Loucy (cell line): Measurements from ENCODE around the gene NHS.

ENCODE experiments used
- H2AFZ ChIP-seq: fragments of 200-600 bp; sonication (generic); 2 replicates; pipeline ENCODE4 v1.6.0; 2016; ENCODE audit warnings: antibody characterized with exemption, mild to moderate bottlenecking, low read length, moderate library complexity
- H3F3A ChIP-seq: fragments of 200-600 bp; 2 replicates; pipeline ENCODE4 v1.6.0; 2016; ENCODE audit warnings: antibody characterized with exemption, low read depth, mild to moderate bottlenecking
- H3K27me3 ChIP-seq: fragments of 200-600 bp; sonication (generic); 2 replicates; pipeline ENCODE4 v1.6.1; 2014; ENCODE audit warnings: low read length, mild to moderate bottlenecking; ENCODE audit not compliant: insufficient read depth, poor library complexity, severe bottlenecking
- H3K36me3 ChIP-seq: fragments of 200-600 bp; sonication (generic); 2 replicates; pipeline ENCODE4 v1.6.1; 2016; ENCODE audit warnings: low read length; ENCODE audit not compliant: insufficient read depth
- H3K4me1 ChIP-seq: fragments of 200-600 bp; sonication (generic); 2 replicates; pipeline ENCODE4 v1.5.1; 2014; ENCODE audit warnings: low read length, mild to moderate bottlenecking; ENCODE audit not compliant: insufficient read depth, poor library complexity, severe bottlenecking
- H3K4me2 ChIP-seq: fragments of 200-600 bp; sonication (generic); 2 replicates; pipeline ENCODE4 v1.6.0; 2014; ENCODE audit warnings: antibody characterized with exemption, low read length, low read depth, mild to moderate bottlenecking; ENCODE audit not compliant: poor library complexity, severe bottlenecking
- H3K4me3 ChIP-seq: fragments of 200-600 bp; sonication (generic); 2 replicates; pipeline ENCODE4 v1.5.1; 2014; ENCODE audit warnings: low read length, mild to moderate bottlenecking, mixed read lengths; ENCODE audit not compliant: poor library complexity, severe bottlenecking
- H3K79me2 ChIP-seq: fragments of 200-600 bp; sonication (generic); 2 replicates; pipeline ENCODE4 v1.6.1; 2014; ENCODE audit warnings: low read length; ENCODE audit not compliant: insufficient read depth
- H3K9ac ChIP-seq: fragments of 200-600 bp; sonication (generic); 2 replicates; pipeline ENCODE4 v1.6.0; 2014; ENCODE audit warnings: mild to moderate bottlenecking, low read depth, low read length, moderate library complexity; ENCODE audit not compliant: poor library complexity, severe bottlenecking
- H3K9me2 ChIP-seq: fragments of 200-600 bp; sonication (generic); replicated peaks from 2 replicates; pipeline ENCODE4 v1.6.1; 2016; ENCODE audit warnings: low read depth, low read length, mixed read lengths
- H3K9me3 ChIP-seq: fragments of 200-600 bp; sonication (generic); 2 replicates; pipeline ENCODE4 v1.6.1; 2014; ENCODE audit warnings: mild to moderate bottlenecking, antibody characterized with exemption, low read length, low read depth; ENCODE audit not compliant: insufficient read depth
- H4K20me1 ChIP-seq: fragments of 200-600 bp; sonication (generic); 2 replicates; pipeline ENCODE4 v1.6.0; 2014; ENCODE audit warnings: antibody characterized with exemption, low read length, mild to moderate bottlenecking; ENCODE audit not compliant: insufficient read depth, poor library complexity, severe bottlenecking
- EZH2phosphoT487 ChIP-seq: fragments of 200-600 bp; IDR thresholded peaks from 2 replicates; pipeline ENCODE4 v1.6.1; 2018; ENCODE audit warnings: antibody characterized with exemption, mild to moderate bottlenecking, moderate library complexity, borderline replicate concordance
- TF ChIP-seq, protein P1 (sequence below): fragments of 200-600 bp; sonication (generic); conservative IDR thresholded peaks from 2 replicates; pipeline ENCODE4 v1.5.1; 2014; ENCODE audit warnings: mild to moderate bottlenecking, antibody characterized with exemption, low read length

Gene NHS

DNA sequence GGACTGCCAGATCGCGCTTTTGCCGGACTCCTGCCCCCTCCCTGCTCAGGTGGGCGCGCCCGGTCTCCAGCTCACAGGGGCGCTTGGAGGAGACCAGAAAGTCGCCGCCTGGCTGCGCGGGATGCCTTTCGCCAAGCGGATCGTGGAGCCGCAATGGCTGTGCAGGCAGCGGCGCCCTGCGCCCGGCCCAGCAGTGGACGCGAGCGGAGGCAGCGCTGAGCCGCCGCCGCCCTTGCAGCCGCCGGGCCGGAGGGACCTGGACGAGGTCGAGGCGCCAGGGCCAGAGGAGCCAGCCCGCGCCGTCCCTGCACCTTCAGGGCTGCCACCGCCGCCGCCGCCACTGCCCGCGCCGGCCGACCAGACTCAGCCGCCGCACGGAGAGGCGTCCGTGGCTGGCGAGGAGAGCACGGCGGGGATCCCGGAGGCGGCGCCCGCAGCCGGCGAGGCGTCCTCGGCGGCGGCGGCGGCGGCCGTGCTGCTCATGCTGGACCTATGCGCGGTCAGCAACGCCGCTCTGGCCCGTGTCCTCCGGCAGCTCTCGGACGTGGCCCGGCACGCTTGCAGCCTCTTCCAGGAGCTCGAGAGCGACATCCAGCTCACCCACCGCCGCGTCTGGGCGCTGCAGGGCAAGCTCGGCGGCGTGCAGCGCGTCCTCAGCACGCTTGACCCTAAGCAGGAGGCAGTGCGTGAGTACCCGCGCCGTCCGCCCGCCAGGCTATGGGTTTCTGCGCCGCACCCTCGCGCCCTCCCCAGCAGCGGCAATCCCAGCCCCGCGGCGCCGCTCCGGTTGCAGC, 834 bp downstream of the NHS start:
- Histone ChIP-seq H3K9ac (no peak overlapping the region), H2AFZ (no peak overlapping the region), H3F3A (no peaks in the 10 kb centered on the region), H3K79me2 (no peaks in the 10 kb centered on the region), H4K20me1 (no peaks in the 10 kb centered on the region), H3K4me3 (no peak overlapping the region), H3K9me2 (no peaks in the 10 kb centered on the region), H3K9me3 (no peaks in the 10 kb centered on the region), H3K36me3 (no peaks in the 10 kb centered on the region), H3K4me2 (no peak overlapping the region), H3K27me3 (no peaks in the 10 kb centered on the region), H3K4me1 (no peaks in the 10 kb centered on the region)
- no peak for TF ChIP-seq EZH2phosphoT487
- TF ChIP-seq, protein P1, sequence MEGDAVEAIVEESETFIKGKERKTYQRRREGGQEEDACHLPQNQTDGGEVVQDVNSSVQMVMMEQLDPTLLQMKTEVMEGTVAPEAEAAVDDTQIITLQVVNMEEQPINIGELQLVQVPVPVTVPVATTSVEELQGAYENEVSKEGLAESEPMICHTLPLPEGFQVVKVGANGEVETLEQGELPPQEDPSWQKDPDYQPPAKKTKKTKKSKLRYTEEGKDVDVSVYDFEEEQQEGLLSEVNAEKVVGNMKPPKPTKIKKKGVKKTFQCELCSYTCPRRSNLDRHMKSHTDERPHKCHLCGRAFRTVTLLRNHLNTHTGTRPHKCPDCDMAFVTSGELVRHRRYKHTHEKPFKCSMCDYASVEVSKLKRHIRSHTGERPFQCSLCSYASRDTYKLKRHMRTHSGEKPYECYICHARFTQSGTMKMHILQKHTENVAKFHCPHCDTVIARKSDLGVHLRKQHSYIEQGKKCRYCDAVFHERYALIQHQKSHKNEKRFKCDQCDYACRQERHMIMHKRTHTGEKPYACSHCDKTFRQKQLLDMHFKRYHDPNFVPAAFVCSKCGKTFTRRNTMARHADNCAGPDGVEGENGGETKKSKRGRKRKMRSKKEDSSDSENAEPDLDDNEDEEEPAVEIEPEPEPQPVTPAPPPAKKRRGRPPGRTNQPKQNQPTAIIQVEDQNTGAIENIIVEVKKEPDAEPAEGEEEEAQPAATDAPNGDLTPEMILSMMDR: no peak

DNA sequence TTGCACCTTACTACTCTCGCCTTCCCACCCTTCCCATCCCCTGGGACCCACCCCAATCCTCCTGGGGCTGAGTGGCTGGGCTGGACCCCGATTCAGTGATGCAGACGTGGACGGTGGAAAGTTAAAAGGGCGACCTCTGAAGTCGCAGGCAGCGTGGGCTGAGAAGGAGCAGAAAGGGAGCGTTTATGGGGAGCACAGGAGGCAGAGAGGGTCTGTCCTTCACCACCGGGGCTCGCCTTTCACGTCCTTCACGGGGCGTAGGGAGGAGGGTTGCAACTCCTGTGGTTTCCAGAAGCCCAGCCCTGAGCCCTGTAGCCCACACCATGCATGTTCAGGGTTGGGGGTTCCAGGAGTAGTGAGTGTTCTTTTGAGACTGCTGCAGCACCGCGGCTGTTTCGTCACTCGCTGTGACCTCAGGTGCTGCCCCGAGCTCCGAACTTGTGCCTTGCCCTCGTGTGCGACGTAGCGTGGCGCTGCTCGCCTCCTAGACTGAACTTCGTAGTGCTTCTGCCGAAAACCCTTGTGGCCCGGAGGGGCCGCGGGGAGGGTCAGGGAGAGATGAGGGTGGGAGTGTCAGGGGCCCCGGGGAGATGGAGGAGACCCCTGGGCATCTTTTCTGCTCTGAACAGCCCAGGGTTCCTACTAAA, 1.6 kb downstream of the NHS start:
- no peak overlapping the region for H2AFZ ChIP-seq
- no peaks in the 10 kb centered on the region for H3K27me3 ChIP-seq
- no peak overlapping the region for H3K9ac ChIP-seq
- H3K9me3 ChIP-seq: no peaks in the 10 kb centered on the region
- no peaks in the 10 kb centered on the region for H3K36me3 ChIP-seq
- no peaks in the 10 kb centered on the region for H3K9me2 ChIP-seq
- no peaks in the 10 kb centered on the region for H3K4me1 ChIP-seq
- H3K4me3 ChIP-seq: no peak overlapping the region
- H4K20me1 ChIP-seq: no peaks in the 10 kb centered on the region
- H3K79me2 ChIP-seq: no peaks in the 10 kb centered on the region
- no peak overlapping the region for H3K4me2 ChIP-seq
- H3F3A ChIP-seq: no peaks in the 10 kb centered on the region
- TF ChIP-seq EZH2phosphoT487: no peak
- TF ChIP-seq, protein P1: no peak

DNA sequence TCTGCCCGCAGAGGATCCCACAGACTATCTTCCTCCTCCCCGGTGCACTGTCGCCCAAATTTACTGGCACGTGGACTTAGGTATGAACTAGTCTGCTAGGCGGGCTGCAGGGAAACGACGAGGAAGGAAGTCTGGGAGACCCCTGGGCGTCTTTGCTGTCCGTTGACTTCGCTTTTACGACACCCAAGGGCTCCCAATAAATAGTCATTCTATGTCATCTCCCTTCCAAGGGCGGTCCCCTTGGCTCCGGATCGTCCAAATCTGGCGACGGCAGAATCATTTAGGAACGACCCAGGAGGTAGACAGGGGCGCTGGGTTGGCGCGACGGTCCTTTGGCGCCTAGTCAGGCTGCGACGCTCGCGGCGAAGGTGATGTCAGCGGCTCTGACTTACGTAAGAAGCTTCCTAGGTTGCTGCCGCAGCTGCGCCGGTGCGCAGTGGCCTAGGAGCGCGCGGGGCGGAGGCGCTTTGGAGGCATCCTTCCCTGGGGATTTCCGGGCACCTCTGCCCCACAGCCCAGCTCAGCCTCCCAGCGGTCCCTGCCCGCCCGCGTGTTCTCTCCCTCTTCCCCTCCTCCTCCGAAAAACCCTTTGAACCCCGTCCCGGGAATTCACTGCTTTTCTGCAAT, 2.2 kb downstream of the NHS start:
- Histone ChIP-seq H3K4me1 (no peaks in the 10 kb centered on the region), H4K20me1 (no peaks in the 10 kb centered on the region), H3F3A (no peaks in the 10 kb centered on the region), H3K36me3 (no peaks in the 10 kb centered on the region), H3K27me3 (no peaks in the 10 kb centered on the region), H3K9ac (no peak overlapping the region), H3K9me3 (no peaks in the 10 kb centered on the region), H3K4me3 (no peak overlapping the region), H2AFZ (no peak overlapping the region), H3K4me2 (no peak overlapping the region), H3K9me2 (no peaks in the 10 kb centered on the region), H3K79me2 (no peaks in the 10 kb centered on the region)
- no peak for TF ChIP-seq EZH2phosphoT487
- TF ChIP-seq, protein P1: no peak
